Measurements from ENCODE around the gene ZNF718. TPM values are rescaled to one million over a fixed set of nuclear protein-coding genes. Genes with fewer than 3 reads are reported as not detected.

ZNF718 gene
- total and polyA plus RNA-seq, 2 of the 13 experiments (the other 11 are each of a cell fraction or from before 2014, with no cell fraction given), result not detected

GRCh38 chr4:107444-108429, 16.6 kb upstream of the ZNF718 start:
- DNase-seq (ENCODE audit: low spot score) (no peak), FAIRE-seq (no peak), ATAC-seq (no peak)
- CTCF ChIA-PET (ENCODE audit: low intra/inter-chr PET ratio, low total read pairs), result no interaction called here
- Histone ChIP-seq H3K27me3 (ENCODE audit: control insufficient read depth in 1 of 2, insufficient read depth in 2 of 2, low read length in 2 of 2) (no peaks in the 10 kb centered on the region), H2AFZ (ENCODE audit: low read length) (no peak overlapping the region), H3K27ac (ENCODE audit: extremely low read length, insufficient read depth, low read length) (no peak overlapping the region), H3K4me3 (replicated peaks in 1 of 3; ENCODE audit: insufficient read depth in 1 of 3, low read depth in 2 of 3, low read length in 3 of 3) (no peak overlapping the region), H3K4me1 (ENCODE audit: insufficient read depth, low read length) (no peaks in the 10 kb centered on the region), H4K20me1 (ENCODE audit: insufficient read depth, low read length) (no peaks in the 10 kb centered on the region), H3K36me3 (replicated peaks in 1 of 2; ENCODE audit: control insufficient read depth in 1 of 2, insufficient read depth in 2 of 2, low read length in 2 of 2) (no peaks in the 10 kb centered on the region), H3K9ac (ENCODE audit: insufficient read depth, low read depth, low read length) (no peak overlapping the region), H3K4me2 (ENCODE audit: low read depth, low read length) (no peak overlapping the region), H3K79me2 (ENCODE audit: insufficient read depth, low read length) (no peaks in the 10 kb centered on the region), H3K9me3 (ENCODE audit: low read length) (peaks cover 94% of the 10 kb centered on the region)
- TF ChIP-seq ZFP1 (CRISPR knock-in tag; IDR thresholded peaks at IDR 0.05), result no peak
- in situ Hi-C loops (cut with HindIII; ENCODE audit: extremely low pct_ligation_motif_present, low pct_unique_long_range_greater_than_20kb) (no loop called here), intact Hi-C loops (cut with micrococcal nuclease; ENCODE audit: unreplicated experiment) (no loop called here)
- no TSS peak for BruUV-seq (replicated peaks)
- WGBS (ENCODE audit: low lambda C conversion rate), result 81% methylated on average over 56 of the region's 91 CpGs
- POLR2A ChIA-PET, result no interaction called here

GRCh38 chr4:112771-113170, 11.5 kb upstream of the ZNF718 start:
- Histone ChIP-seq H3K4me1 (ENCODE audit: insufficient read depth, low read length) (no peaks in the 10 kb centered on the region), H3K9me3 (ENCODE audit: low read length) (peaks cover 95% of the 10 kb centered on the region), H4K20me1 (ENCODE audit: insufficient read depth, low read length) (no peaks in the 10 kb centered on the region), H3K27ac (ENCODE audit: extremely low read length, insufficient read depth, low read length) (no peak overlapping the region), H3K36me3 (replicated peaks in 1 of 2; ENCODE audit: control insufficient read depth in 1 of 2, insufficient read depth in 2 of 2, low read length in 2 of 2) (no peaks in the 10 kb centered on the region), H2AFZ (ENCODE audit: low read length) (no peak overlapping the region), H3K4me3 (replicated peaks in 1 of 3; ENCODE audit: insufficient read depth in 1 of 3, low read depth in 2 of 3, low read length in 3 of 3) (no peak overlapping the region), H3K9ac (ENCODE audit: insufficient read depth, low read depth, low read length) (no peak overlapping the region), H3K79me2 (ENCODE audit: insufficient read depth, low read length) (no peaks in the 10 kb centered on the region), H3K27me3 (ENCODE audit: control insufficient read depth in 1 of 2, insufficient read depth in 2 of 2, low read length in 2 of 2) (no peaks in the 10 kb centered on the region; a peak in 1 of 5 replicates), H3K4me2 (ENCODE audit: low read depth, low read length) (no peak overlapping the region)
- CTCF ChIA-PET (ENCODE audit: low intra/inter-chr PET ratio, low total read pairs), result no interaction called here
- 0% methylated on average over 1 of the region's 1 CpG for WGBS (ENCODE audit: low lambda C conversion rate)
- in situ Hi-C loops (cut with HindIII; ENCODE audit: extremely low pct_ligation_motif_present, low pct_unique_long_range_greater_than_20kb), result no loop called here
- POLR2A ChIA-PET, result no interaction called here
- DNase-seq (ENCODE audit: low spot score) (no peak), FAIRE-seq (no peak), ATAC-seq (no peak)
- no TSS peak for BruUV-seq (replicated peaks)
- intact Hi-C loops (cut with micrococcal nuclease; ENCODE audit: unreplicated experiment), result no loop called here
- TF ChIP-seq ZNF292 (CRISPR knock-in tag; IDR thresholded peaks at IDR 0.05; ENCODE audit: borderline replicate concordance, low read depth) (no peak), ZSCAN21 (CRISPR knock-in tag; IDR thresholded peaks at IDR 0.05; ENCODE audit: borderline replicate concordance) (no peak), SP5 (CRISPR knock-in tag; IDR thresholded peaks at IDR 0.05; ENCODE audit: borderline replicate concordance, low read depth) (no peak), PATZ1 (CRISPR knock-in tag; IDR thresholded peaks at IDR 0.05) (no peak), TAF1 (CRISPR knock-in tag; IDR thresholded peaks at IDR 0.05) (no peak), FOXM1 (CRISPR knock-in tag; IDR thresholded peaks at IDR 0.05) (no peak), MIER2 (CRISPR knock-in tag; IDR thresholded peaks at IDR 0.05) (no peak), NFATC3 (CRISPR knock-in tag; IDR thresholded peaks at IDR 0.05) (no peak), ZBTB21 (CRISPR knock-in tag; IDR thresholded peaks at IDR 0.05) (no peak), DMTF1 (CRISPR knock-in tag; IDR thresholded peaks at IDR 0.05) (no peak), SAP130 (CRISPR knock-in tag; IDR thresholded peaks at IDR 0.05; ENCODE audit: low read depth) (no peak), ZNF383 (CRISPR knock-in tag; IDR thresholded peaks at IDR 0.05; ENCODE audit: borderline replicate concordance) (no peak), CENPT (CRISPR knock-in tag; IDR thresholded peaks at IDR 0.05; ENCODE audit: low read depth) (no peak), ZNF335 (CRISPR knock-in tag; IDR thresholded peaks at IDR 0.05) (no peak)
